ENCODE results near the gene CGRRF1. TPM values are rescaled to one million over a fixed set of nuclear protein-coding genes. Genes with fewer than 3 reads are reported as not detected.

Gene CGRRF1
- total and polyA plus RNA-seq, 2 experiments from 2014 or later, result 15.0 to 27.1 TPM

GRCh38 chr14:54481695-54482094, 28.0 kb upstream of the CGRRF1 start:
- in situ Hi-C loops (cut with MboI), result no loop called here
- Histone ChIP-seq H4K20me1 (ENCODE audit: insufficient read depth) (0 out of 2 replicates have a peak, but pooled peaks cover 9% of the 10 kb centered on the region), H3K27ac (no peak overlapping the region), H3K9me3 (ENCODE audit: low read depth) (no peaks in the 10 kb centered on the region), H2AFZ (no peak overlapping the region), H3K4me3 (no peak overlapping the region), H3K9ac (no peak overlapping the region), H3K27me3 (replicated peaks; ENCODE audit: insufficient read depth) (no peaks in the 10 kb centered on the region), H3K9me2 (ENCODE audit: insufficient read depth) (no peaks in the 10 kb centered on the region), H3K4me1 (ENCODE audit: insufficient read depth) (peaks cover 26% of the 10 kb centered on the region), H3K4me2 (ENCODE audit: unreplicated experiment) (peak overlapping the region; percentile 2), H3K79me2 (ENCODE audit: insufficient read depth) (peaks cover 96% of the 10 kb centered on the region), H3F3A (ENCODE audit: insufficient read depth) (peaks cover 13% of the 10 kb centered on the region; the same call in 1 of the 2 replicates), H3K36me3 (ENCODE audit: low read depth) (peaks cover 53% of the 10 kb centered on the region)
- 96 to 98% methylated on average over 2 of the region's 2 CpGs for WGBS, 2 experiments (ENCODE audit: low coverage in 1 of 2, low lambda C conversion rate in 2 of 2, missing lambda C conversion rate in 2 of 2)
- TF ChIP-seq EZH2phosphoT487 (IDR thresholded peaks at IDR 0.05; ENCODE audit: insufficient read depth, low read depth) (no peak), EZH2 (IDR thresholded peaks at IDR 0.05; ENCODE audit: insufficient read depth, poor library complexity, severe bottlenecking) (no peak)
- DNase-seq, result no peak

GRCh38 chr14:54483073-54483745, 26.5 kb upstream of the CGRRF1 start:
- Histone ChIP-seq H4K20me1 (ENCODE audit: insufficient read depth) (0 out of 2 replicates have a peak, but pooled peaks cover 9% of the 10 kb centered on the region), H3K27me3 (replicated peaks; ENCODE audit: insufficient read depth) (no peaks in the 10 kb centered on the region), H3K4me2 (ENCODE audit: unreplicated experiment) (no peak overlapping the region), H3K9ac (no peak overlapping the region), H3K27ac (no peak overlapping the region), H3K79me2 (ENCODE audit: insufficient read depth) (peaks cover 96% of the 10 kb centered on the region), H3F3A (ENCODE audit: insufficient read depth) (peaks cover 13% of the 10 kb centered on the region), H3K9me2 (ENCODE audit: insufficient read depth) (no peaks in the 10 kb centered on the region), H2AFZ (no peak overlapping the region), H3K9me3 (ENCODE audit: low read depth) (no peaks in the 10 kb centered on the region), H3K36me3 (ENCODE audit: low read depth) (peaks cover 39% of the 10 kb centered on the region), H3K4me3 (no peak overlapping the region), H3K4me1 (ENCODE audit: insufficient read depth) (peaks cover 36% of the 10 kb centered on the region)
- in situ Hi-C loops (cut with MboI), result no loop called here
- 92 to 95% methylated on average over 8 of the region's 8 CpGs for WGBS, 2 experiments (ENCODE audit: low coverage in 1 of 2, low lambda C conversion rate in 2 of 2, missing lambda C conversion rate in 2 of 2)
- no peak for DNase-seq
- TF ChIP-seq EZH2phosphoT487 (IDR thresholded peaks at IDR 0.05; ENCODE audit: insufficient read depth, low read depth) (no peak), EZH2 (IDR thresholded peaks at IDR 0.05; ENCODE audit: insufficient read depth, poor library complexity, severe bottlenecking) (no peak)

DNA sequence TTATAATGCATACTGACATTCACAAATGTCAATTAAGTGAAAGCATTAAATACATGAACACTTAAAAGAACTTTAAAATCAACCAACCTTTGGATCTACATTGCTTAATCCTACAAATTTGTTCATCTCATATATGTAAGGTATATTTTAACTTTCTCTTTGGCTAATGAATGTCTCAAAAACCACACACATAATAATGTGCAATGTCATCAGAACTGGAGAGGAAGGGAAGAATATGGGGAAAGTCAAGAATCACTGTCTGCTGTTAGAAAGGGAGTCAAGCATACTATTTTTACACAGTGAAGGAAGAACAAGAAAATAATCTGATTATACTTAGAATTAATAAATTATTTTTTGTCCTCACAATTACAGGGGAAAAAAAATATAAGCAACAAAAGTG, 25.9 kb upstream of the CGRRF1 start:
- 0 out of 2 replicates have a peak, but pooled peaks cover 4% of the 10 kb centered on the region for H4K20me1 ChIP-seq (ENCODE audit: insufficient read depth)
- H3K9me3 ChIP-seq (ENCODE audit: low read depth), result no peaks in the 10 kb centered on the region
- no peak overlapping the region for H3K27ac ChIP-seq
- peaks cover 91% of the 10 kb centered on the region for H3K79me2 ChIP-seq (ENCODE audit: insufficient read depth)
- H3K4me1 ChIP-seq (ENCODE audit: insufficient read depth), result peaks cover 36% of the 10 kb centered on the region
- no peaks in the 10 kb centered on the region for H3K27me3 ChIP-seq (replicated peaks; ENCODE audit: insufficient read depth)
- H3K9ac ChIP-seq, result no peak overlapping the region
- H3K4me2 ChIP-seq (ENCODE audit: unreplicated experiment), result peak overlapping the region; percentile 42
- TF ChIP-seq EZH2 (IDR thresholded peaks at IDR 0.05; ENCODE audit: insufficient read depth, poor library complexity, severe bottlenecking), result no peak
- TF ChIP-seq EZH2phosphoT487 (IDR thresholded peaks at IDR 0.05; ENCODE audit: insufficient read depth, low read depth), result no peak
- DNase-seq, result peak; percentile 14
- H3K36me3 ChIP-seq (ENCODE audit: low read depth), result peaks cover 33% of the 10 kb centered on the region
- no peak overlapping the region for H3K4me3 ChIP-seq
- H3F3A ChIP-seq (ENCODE audit: insufficient read depth), result peaks cover 16% of the 10 kb centered on the region
- H3K9me2 ChIP-seq (ENCODE audit: insufficient read depth), result no peaks in the 10 kb centered on the region
- in situ Hi-C loops (cut with MboI), result no loop called here
- H2AFZ ChIP-seq, result no peak overlapping the region

DNA sequence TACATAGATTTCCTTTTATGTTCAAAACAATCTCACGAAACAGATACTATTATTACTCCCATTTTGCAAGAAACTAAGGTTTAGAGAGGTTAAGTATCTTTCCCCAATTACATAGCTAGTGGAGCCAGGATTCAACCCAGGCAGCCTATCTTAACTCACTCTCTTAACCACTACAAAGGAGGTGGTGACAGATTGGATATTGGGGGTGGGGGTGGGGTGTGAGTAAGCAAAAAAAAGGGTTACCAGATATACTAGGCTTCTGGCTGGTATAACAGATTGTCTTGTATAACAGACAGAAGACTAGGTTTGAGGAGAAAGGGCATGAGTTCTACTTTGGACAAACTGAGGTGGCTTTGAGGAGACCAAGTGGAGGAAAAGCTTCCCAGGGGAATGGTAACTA, 23.0 kb upstream of the CGRRF1 start:
- TF ChIP-seq EZH2 (IDR thresholded peaks at IDR 0.05; ENCODE audit: insufficient read depth, poor library complexity, severe bottlenecking) (no peak), EZH2phosphoT487 (IDR thresholded peaks at IDR 0.05; ENCODE audit: insufficient read depth, low read depth) (no peak)
- Histone ChIP-seq H3K4me2 (ENCODE audit: unreplicated experiment) (peak overlapping the region; percentile 19), H3K79me2 (ENCODE audit: insufficient read depth) (peaks cover 67% of the 10 kb centered on the region), H3K27me3 (replicated peaks; ENCODE audit: insufficient read depth) (no peaks in the 10 kb centered on the region), H3K9me3 (ENCODE audit: low read depth) (no peaks in the 10 kb centered on the region), H3K36me3 (ENCODE audit: low read depth) (peaks cover 19% of the 10 kb centered on the region), H2AFZ (no peak overlapping the region), H3K4me1 (ENCODE audit: insufficient read depth) (peaks cover 33% of the 10 kb centered on the region), H3K9me2 (ENCODE audit: insufficient read depth) (no peaks in the 10 kb centered on the region), H3F3A (ENCODE audit: insufficient read depth) (peaks cover 21% of the 10 kb centered on the region), H4K20me1 (ENCODE audit: insufficient read depth) (0 out of 2 replicates have a peak, but pooled peaks cover 4% of the 10 kb centered on the region), H3K4me3 (0 out of 2 replicates have a peak overlapping the region, but pooled peaks have one; percentile 6), H3K27ac (no peak overlapping the region), H3K9ac (no peak overlapping the region)
- in situ Hi-C loops (cut with MboI), result no loop called here
- DNase-seq, result no peak
- 91 to 98% methylated on average over 1 of the region's 1 CpG for WGBS, 2 experiments (ENCODE audit: low coverage in 1 of 2, low lambda C conversion rate in 2 of 2, missing lambda C conversion rate in 2 of 2)
